ENCODE data around the gene CHRNA3.

Gene CHRNA3

DNA sequence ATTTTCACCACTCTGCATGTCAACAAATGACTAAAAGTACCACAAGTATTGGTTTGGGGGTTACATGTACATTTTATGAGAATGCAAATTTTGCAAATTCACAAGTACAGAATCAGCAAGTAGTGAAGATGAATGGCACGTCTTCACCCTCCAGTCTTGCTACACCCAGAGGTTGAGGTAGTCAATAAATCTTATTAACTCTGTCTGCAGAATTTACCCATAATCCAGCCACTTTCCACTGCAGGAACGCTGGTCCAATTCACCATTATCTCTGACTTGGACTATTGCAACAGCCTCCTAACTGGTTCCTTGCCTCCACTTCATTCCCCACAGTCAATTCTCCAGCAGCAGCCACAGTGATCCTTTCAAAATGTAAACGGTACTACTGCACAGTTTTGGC, 70.0 kb downstream of the CHRNA3 start:
- DNase-seq, result no peak

DNA sequence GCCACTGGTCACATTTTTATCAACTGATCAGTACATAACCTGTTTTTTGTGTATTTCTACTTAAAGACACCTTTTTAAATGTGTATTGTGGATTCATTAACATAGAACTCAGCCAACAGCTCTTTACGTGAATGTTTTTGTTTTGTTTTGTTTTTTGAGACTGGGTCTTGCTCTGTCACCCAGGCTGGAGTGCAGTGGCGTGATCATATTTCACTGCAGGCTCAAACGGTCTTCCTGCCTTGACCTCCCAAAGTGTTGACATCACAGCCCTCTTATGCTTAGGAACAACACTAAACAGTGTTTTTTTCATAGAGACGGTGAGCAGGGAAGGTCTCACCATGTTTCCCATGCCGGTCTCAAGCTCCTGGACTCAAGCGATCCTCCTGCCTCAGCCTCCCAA, 70.6 kb downstream of the CHRNA3 start:
- DNase-seq, result no peak
